Keratinocyte (primary cell): ENCODE results near the gene CDKAL1. TPM values are rescaled to one million over a fixed set of nuclear protein-coding genes. Genes with fewer than 3 reads are reported as not detected.

Experiments
- DNase-seq: peaks from one replicate; pipeline ENCODE4 v3.0.0-alpha.2; 2011; ENCODE audit warnings: low read depth, missing footprints, low spot score
- FAIRE-seq: peaks from 2 replicates; lab custom pipeline; 2011; peaks lifted over from hg19 to GRCh38; lab: Jason Lieb, UNC
- H2AFZ ChIP-seq: 2 replicates; pipeline ENCODE4 v1.6.0; 2012; ENCODE audit warnings: low read length, control low read depth, inconsistent platforms; ENCODE audit not compliant: control insufficient read depth
- H3K27ac ChIP-seq: 2 replicates; pipeline ENCODE4 v1.5.1; 2011; ENCODE audit warnings: low read length; ENCODE audit not compliant: control insufficient read depth, insufficient read depth
- H3K27me3 ChIP-seq: 3 replicates; pipeline ENCODE4 v1.6.0; 2011; ENCODE audit warnings: low read length; ENCODE audit not compliant: control insufficient read depth, insufficient read depth; ENCODE audit errors: extremely low read depth
- H3K36me3 ChIP-seq, 2 experiments: 2 replicates in 1 of 2; 3 replicates in 1 of 2; pipeline ENCODE4 v1.5.1; 2011; ENCODE audit warnings: low read length in 2 of 2, mild to moderate bottlenecking in 1 of 2; ENCODE audit not compliant: control insufficient read depth in 2 of 2, insufficient read depth in 2 of 2; ENCODE audit errors: extremely low read depth in 1 of 2
- H3K4me1 ChIP-seq: 3 replicates; pipeline ENCODE4 v1.5.1; 2011; ENCODE audit warnings: low read length; ENCODE audit not compliant: control insufficient read depth, insufficient read depth; ENCODE audit errors: extremely low read depth
- H3K4me2 ChIP-seq: 3 replicates; pipeline ENCODE4 v1.6.0; 2011; ENCODE audit warnings: low read depth, low read length; ENCODE audit not compliant: control insufficient read depth, insufficient read depth; ENCODE audit errors: extremely low read depth
- H3K4me3 ChIP-seq, 3 experiments: fragments of 200-600 bp in 1 of 3; sonication (generic) in 1 of 3; 2 replicates in 2 of 3; 3 replicates in 1 of 3; pipeline ENCODE4 v1.5.1; 2011 to 2016; ENCODE audit warnings: low read length in 3 of 3, mild to moderate bottlenecking in 3 of 3, control low read depth in 2 of 3, inconsistent platforms in 1 of 3, low read depth in 1 of 3, mixed read lengths in 1 of 3, mixed run types in 1 of 3, moderate library complexity in 1 of 3; ENCODE audit not compliant: control insufficient read depth in 2 of 3, insufficient read depth in 2 of 3; ENCODE audit errors: extremely low read depth in 1 of 3
- H3K79me2 ChIP-seq: 2 replicates; pipeline ENCODE4 v1.6.0; 2012; ENCODE audit warnings: low read length; ENCODE audit not compliant: control insufficient read depth, insufficient read depth
- H3K9ac ChIP-seq: 3 replicates; pipeline ENCODE4 v1.6.0; 2011; ENCODE audit warnings: low read length; ENCODE audit not compliant: control insufficient read depth, insufficient read depth; ENCODE audit errors: extremely low read depth
- H3K9me1 ChIP-seq: 3 replicates; pipeline ENCODE4 v1.6.0; 2011; ENCODE audit warnings: low read length; ENCODE audit not compliant: control insufficient read depth, insufficient read depth; ENCODE audit errors: extremely low read depth
- H3K9me3 ChIP-seq: 2 replicates; pipeline ENCODE4 v1.5.1; 2012; ENCODE audit warnings: low read depth, low read length; ENCODE audit not compliant: control insufficient read depth
- H4K20me1 ChIP-seq: 3 replicates; pipeline ENCODE4 v1.6.0; 2011; ENCODE audit warnings: low read length; ENCODE audit not compliant: control insufficient read depth, insufficient read depth; ENCODE audit errors: extremely low read depth
- EZH2 ChIP-seq: IDR thresholded peaks from one replicate; pipeline ENCODE4 v1.6.1; 2012; ENCODE audit warnings: inconsistent platforms, mild to moderate bottlenecking, low read length, moderate library complexity
- dilution Hi-C: fragments of 300-500 bp; cut with MboI; formaldehyde crosslinking; loops from one replicate; pipeline ENCODE4 v1.7.0; 2020; ENCODE audit warnings: low sequenced_read_pairs; ENCODE audit not compliant: extremely low pct_ligation_motif_present
- polyA plus RNA-seq, 5 experiments: library from polyadenylated mRNA; depleted of rRNA in 3 of 5; stranded (reverse) in 3 of 5; stranded (forward) in 1 of 5; unstranded in 1 of 5; fragments of >200 nt; gene quantifications; 1 replicate in 1 of 5; 2 replicates in 3 of 5; 3 replicates in 1 of 5; pipeline versions ENCODE4 v1.2.1 to v1.2.3, GENCODE V29; 2011 to 2012; ENCODE audit warnings: missing spikeins in 2 of 5, low read depth in 1 of 5, low replicate concordance in 1 of 5
- TF ChIP-seq, protein P1 (sequence below), 3 experiments: IDR thresholded peaks in 1 of 3; conservative IDR thresholded peaks in 1 of 3; optimal IDR thresholded peaks in 1 of 3; 2 replicates in 2 of 3; 3 replicates in 1 of 3; pipeline versions ENCODE3 to v1.5.1; 2011; ENCODE audit warnings: low read length in 3 of 3, mild to moderate bottlenecking in 3 of 3, moderate library complexity in 2 of 3, control low read depth in 1 of 3, inconsistent platforms in 1 of 3; ENCODE audit not compliant: insufficient read depth in 2 of 3; ENCODE audit errors: extremely low read depth in 1 of 3

Gene CDKAL1
- polyA plus RNA-seq, 1 donor (not counting 4 experiments of a cell fraction or from before 2014, with no cell fraction given): 5.6 TPM

GRCh38 chr6:21141616-21142303 is 607.5 kb downstream of the CDKAL1 start:
- dilution Hi-C loops: no loop called here
- Histone ChIP-seq H3K4me3 (no peak overlapping the region), H3K9me3 (no peaks in the 10 kb centered on the region), H3K36me3 (no peaks in the 10 kb centered on the region), H3K9me1 (no peaks in the 10 kb centered on the region), H3K9ac (no peak overlapping the region), H3K4me2 (no peak overlapping the region), H3K27ac (no peak overlapping the region), H4K20me1 (no peaks in the 10 kb centered on the region), H2AFZ (no peak overlapping the region), H3K27me3 (no peaks in the 10 kb centered on the region), H3K79me2 (no peaks in the 10 kb centered on the region), H3K4me1 (no peaks in the 10 kb centered on the region)
- DNase-seq (no peak), FAIRE-seq (no peak)
- no peak for TF ChIP-seq EZH2

DNA sequence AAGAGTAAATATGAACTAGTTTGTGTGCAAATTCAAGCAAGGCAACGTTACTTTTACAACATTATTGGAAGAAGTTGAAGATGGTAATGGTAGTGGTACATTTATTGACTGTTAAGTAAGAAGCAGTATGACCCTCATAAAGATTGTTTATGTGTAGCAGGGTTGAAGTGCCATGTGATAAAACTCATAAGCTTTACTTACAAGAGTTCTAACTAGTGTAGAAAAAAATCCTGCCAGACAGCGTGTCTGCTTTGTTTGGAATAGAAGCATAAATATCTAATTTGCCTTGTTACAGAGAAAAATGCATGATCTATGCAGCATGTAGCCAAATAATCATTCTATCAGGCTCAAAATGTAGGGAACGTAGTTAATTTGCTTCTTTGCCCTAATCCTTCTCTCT is 608.5 kb downstream of the CDKAL1 start:
- no peaks in the 10 kb centered on the region for H3K36me3 ChIP-seq
- H3K9me1 ChIP-seq: no peaks in the 10 kb centered on the region
- H3K4me3 ChIP-seq: no peak overlapping the region
- no peak overlapping the region for H3K4me2 ChIP-seq
- no peak for DNase-seq
- H3K4me1 ChIP-seq: no peaks in the 10 kb centered on the region
- H2AFZ ChIP-seq: no peak overlapping the region
- dilution Hi-C loops: no loop called here
- no peak overlapping the region for H3K27ac ChIP-seq
- no peak for FAIRE-seq
- no peak for TF ChIP-seq EZH2
- TF ChIP-seq, protein P1, sequence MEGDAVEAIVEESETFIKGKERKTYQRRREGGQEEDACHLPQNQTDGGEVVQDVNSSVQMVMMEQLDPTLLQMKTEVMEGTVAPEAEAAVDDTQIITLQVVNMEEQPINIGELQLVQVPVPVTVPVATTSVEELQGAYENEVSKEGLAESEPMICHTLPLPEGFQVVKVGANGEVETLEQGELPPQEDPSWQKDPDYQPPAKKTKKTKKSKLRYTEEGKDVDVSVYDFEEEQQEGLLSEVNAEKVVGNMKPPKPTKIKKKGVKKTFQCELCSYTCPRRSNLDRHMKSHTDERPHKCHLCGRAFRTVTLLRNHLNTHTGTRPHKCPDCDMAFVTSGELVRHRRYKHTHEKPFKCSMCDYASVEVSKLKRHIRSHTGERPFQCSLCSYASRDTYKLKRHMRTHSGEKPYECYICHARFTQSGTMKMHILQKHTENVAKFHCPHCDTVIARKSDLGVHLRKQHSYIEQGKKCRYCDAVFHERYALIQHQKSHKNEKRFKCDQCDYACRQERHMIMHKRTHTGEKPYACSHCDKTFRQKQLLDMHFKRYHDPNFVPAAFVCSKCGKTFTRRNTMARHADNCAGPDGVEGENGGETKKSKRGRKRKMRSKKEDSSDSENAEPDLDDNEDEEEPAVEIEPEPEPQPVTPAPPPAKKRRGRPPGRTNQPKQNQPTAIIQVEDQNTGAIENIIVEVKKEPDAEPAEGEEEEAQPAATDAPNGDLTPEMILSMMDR (optimal IDR thresholded peaks at IDR 0.05 in 1 of 3, IDR thresholded peaks at IDR 0.05 in 1 of 3, conservative IDR thresholded peaks at IDR 0.05 in 1 of 3; ENCODE audit: extremely low read depth in 1 of 3, insufficient read depth in 2 of 3, low read length in 3 of 3): no peak
- no peaks in the 10 kb centered on the region for H3K79me2 ChIP-seq
- no peaks in the 10 kb centered on the region for H3K9me3 ChIP-seq
- no peaks in the 10 kb centered on the region for H3K27me3 ChIP-seq
- no peaks in the 10 kb centered on the region for H4K20me1 ChIP-seq
- no peak overlapping the region for H3K9ac ChIP-seq

DNA sequence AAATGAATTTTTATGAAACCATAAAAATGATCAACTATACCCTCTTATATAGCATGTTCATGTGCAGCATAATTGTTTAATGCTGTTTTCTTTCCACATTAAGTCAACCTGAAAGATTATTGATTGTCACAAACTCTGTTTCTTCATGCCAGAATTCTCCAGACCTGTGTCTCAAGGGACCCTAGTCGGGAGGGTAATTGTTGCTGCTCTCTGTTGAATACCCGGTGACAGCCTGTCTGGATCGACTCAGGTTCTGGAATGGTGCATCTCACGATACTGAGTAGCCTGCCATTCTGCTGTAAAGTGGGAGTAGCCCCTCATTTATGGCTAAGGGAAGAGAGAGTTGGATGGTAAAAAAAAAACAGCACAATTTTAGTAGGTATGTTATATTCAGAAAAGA is 609.4 kb downstream of the CDKAL1 start:
- Histone ChIP-seq H3K9me1 (no peaks in the 10 kb centered on the region), H3K9me3 (no peaks in the 10 kb centered on the region), H3K79me2 (no peaks in the 10 kb centered on the region), H2AFZ (no peak overlapping the region), H3K36me3 (no peaks in the 10 kb centered on the region), H3K9ac (no peak overlapping the region), H3K4me3 (no peak overlapping the region), H3K27ac (no peak overlapping the region), H4K20me1 (no peaks in the 10 kb centered on the region), H3K4me1 (no peaks in the 10 kb centered on the region), H3K27me3 (no peaks in the 10 kb centered on the region), H3K4me2 (no peak overlapping the region)
- TF ChIP-seq, protein P1 (optimal IDR thresholded peaks at IDR 0.05 in 1 of 3, IDR thresholded peaks at IDR 0.05 in 1 of 3, conservative IDR thresholded peaks at IDR 0.05 in 1 of 3; ENCODE audit: extremely low read depth in 1 of 3, insufficient read depth in 2 of 3, low read length in 3 of 3): no peak
- TF ChIP-seq EZH2: no peak
- dilution Hi-C loops: no loop called here
- FAIRE-seq: no peak
- no peak for DNase-seq
